PFSK-1 (cell line): ENCODE data around the gene CNGA3.

ENCODE experiments used
- FOXP2 ChIP-seq: optimal IDR thresholded peaks from 2 replicates; pipeline ENCODE3; 2011; ENCODE audit warnings: borderline replicate concordance, control low read depth, inconsistent platforms; ENCODE audit not compliant: insufficient read depth; ENCODE audit errors: extremely low read length, extremely low read depth
- POLR2AphosphoS5 ChIP-seq: IDR thresholded peaks from 2 replicates; pipeline ENCODE4 v1.6.1; 2012; ENCODE audit warnings: low read depth, mild to moderate bottlenecking, control low read depth, low read length, moderate library complexity
- SIN3A ChIP-seq: IDR thresholded peaks from 2 replicates; pipeline ENCODE4 v1.6.1; 2012; ENCODE audit warnings: mild to moderate bottlenecking, low read length, moderate library complexity, borderline replicate concordance; ENCODE audit not compliant: insufficient read depth
- TAF1 ChIP-seq: IDR thresholded peaks from 2 replicates; pipeline ENCODE4 v1.6.1; 2012; ENCODE audit warnings: low read length, control low read depth, borderline replicate concordance; ENCODE audit not compliant: insufficient read depth
- TF ChIP-seq, protein P1 (sequence below), 2 experiments: IDR thresholded peaks; 2 replicates each; pipeline versions ENCODE4 v1.6.1 to v1.8.0; 2011 to 2012; ENCODE audit warnings: low read depth in 2 of 2, low read length in 2 of 2, control low read depth in 1 of 2, inconsistent platforms in 1 of 2, mild to moderate bottlenecking in 1 of 2, moderate library complexity in 1 of 2; ENCODE audit not compliant: insufficient read depth in 1 of 2

- no peak for TF ChIP-seq TAF1
- TF ChIP-seq, protein P1, sequence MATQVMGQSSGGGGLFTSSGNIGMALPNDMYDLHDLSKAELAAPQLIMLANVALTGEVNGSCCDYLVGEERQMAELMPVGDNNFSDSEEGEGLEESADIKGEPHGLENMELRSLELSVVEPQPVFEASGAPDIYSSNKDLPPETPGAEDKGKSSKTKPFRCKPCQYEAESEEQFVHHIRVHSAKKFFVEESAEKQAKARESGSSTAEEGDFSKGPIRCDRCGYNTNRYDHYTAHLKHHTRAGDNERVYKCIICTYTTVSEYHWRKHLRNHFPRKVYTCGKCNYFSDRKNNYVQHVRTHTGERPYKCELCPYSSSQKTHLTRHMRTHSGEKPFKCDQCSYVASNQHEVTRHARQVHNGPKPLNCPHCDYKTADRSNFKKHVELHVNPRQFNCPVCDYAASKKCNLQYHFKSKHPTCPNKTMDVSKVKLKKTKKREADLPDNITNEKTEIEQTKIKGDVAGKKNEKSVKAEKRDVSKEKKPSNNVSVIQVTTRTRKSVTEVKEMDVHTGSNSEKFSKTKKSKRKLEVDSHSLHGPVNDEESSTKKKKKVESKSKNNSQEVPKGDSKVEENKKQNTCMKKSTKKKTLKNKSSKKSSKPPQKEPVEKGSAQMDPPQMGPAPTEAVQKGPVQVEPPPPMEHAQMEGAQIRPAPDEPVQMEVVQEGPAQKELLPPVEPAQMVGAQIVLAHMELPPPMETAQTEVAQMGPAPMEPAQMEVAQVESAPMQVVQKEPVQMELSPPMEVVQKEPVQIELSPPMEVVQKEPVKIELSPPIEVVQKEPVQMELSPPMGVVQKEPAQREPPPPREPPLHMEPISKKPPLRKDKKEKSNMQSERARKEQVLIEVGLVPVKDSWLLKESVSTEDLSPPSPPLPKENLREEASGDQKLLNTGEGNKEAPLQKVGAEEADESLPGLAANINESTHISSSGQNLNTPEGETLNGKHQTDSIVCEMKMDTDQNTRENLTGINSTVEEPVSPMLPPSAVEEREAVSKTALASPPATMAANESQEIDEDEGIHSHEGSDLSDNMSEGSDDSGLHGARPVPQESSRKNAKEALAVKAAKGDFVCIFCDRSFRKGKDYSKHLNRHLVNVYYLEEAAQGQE (IDR thresholded peaks at IDR 0.05; ENCODE audit: insufficient read depth in 1 of 2, low read depth in 2 of 2, low read length in 2 of 2): no peak
- no peak for TF ChIP-seq POLR2AphosphoS5
- no peak for TF ChIP-seq SIN3A
- no peak for TF ChIP-seq FOXP2
Observed at GRCh38 chr2:98374958-98375570, 28.8 kb downstream of the CNGA3 start.
